Activated gamma-delta T cell (primary cell): ENCODE measurements around the gene ANKRD27.
"Not testable (repeated sequence)": the region's sequence is repeated elsewhere in the genome, so short reads cannot be mapped to it uniquely, and the experiment has no call there.

ENCODE experiments used
- DNase-seq: peaks from one replicate; lab custom pipeline; 2025; lab: John Stamatoyannopoulos, UW

ANKRD27 gene

DNA sequence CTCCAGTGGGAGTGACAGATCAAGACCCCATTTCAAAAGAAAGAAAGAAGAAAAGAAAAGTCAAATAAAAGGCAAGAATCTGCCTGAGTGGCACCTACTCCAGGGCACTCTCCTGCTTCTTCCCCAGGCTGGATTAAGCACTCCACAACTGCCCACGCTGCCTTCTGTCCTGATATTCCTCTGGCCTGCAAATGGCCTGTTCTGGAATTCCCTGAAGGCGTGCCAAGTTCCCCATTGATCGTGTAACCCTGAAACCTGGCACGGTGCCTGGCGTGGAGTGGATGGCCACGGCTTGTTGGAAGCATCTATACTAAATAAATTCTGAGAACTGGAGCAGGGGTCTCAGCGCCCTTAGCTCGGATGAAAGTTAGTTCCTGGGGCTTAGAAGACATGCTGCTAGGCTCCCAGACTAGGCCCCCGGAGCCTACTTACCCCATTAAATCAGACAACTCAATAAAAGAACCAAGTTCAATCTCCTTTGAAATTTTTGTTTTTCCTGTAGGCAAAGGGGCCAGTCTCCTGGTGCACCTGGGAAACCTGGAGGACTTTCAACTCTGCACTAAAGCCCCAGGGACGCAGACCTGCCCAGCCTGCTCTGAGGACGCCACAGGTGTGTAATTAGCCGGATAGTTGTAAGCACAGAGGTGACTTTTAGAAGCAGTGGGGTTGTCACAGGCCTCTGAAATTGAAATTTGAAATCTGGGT, 21.9 kb downstream of the ANKRD27 start:
- DNase-seq, result no peak

DNA sequence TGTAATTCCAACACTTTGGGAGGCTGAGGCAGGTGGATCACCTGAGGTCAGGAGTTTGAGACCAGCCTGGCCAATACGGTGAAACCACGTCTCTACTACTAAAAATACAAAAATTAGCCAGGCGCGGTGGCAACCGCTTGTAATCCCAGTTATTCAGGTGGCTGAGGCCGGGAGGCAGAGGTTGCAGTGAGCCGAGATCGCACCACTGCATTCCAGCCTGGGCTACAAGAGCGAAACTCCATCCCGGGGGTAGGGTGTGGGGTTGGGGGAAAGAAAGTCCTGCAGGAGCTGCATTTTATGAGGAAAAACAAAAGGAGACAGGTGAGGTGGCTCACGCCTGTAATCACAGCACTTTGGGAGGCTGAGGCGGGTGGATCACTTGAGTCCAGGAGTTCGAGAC, 22.6 kb downstream of the ANKRD27 start:
- DNase-seq, result not testable (repeated sequence)

DNA sequence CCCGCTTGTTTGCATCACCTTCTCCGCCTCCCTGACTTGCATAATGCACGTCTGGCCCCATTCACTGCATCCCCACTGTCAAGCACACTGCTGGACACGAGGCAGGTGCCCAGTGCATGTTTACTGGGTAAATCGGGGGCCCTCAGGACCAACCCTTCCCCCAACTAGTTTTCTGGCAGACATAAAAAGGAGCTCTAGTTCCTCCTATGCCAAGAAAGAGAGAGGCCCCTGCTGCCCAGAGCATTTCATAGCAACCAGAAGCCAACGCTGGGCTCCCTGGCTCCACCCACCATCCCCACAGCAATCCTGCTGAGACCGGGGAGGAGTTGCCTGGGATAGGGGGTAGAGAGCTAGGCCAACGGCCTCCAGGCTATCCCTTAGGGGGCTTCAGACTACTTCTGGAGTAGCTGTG, 23.2 kb downstream of the ANKRD27 start:
- DNase-seq, result no peak

DNA sequence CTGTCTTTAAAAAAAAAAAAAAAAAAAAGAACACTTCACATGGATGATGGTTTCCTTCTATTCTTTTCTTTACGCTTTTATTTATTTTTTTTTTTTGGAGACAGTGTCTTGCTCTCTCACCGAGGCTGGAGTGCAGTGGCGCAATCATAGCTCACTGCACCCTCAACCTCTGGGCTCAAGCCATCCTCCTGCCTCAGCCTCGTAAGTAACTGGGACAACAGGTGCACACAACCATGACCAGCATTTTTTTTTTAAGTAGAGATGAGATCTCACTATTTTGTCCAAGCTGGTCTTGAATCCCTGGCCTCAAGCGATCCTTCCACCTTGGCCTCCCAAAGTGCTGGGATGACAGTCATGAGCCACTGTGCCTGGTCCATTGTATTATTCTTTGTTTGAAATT, 24.3 kb downstream of the ANKRD27 start:
- no peak for DNase-seq

DNA sequence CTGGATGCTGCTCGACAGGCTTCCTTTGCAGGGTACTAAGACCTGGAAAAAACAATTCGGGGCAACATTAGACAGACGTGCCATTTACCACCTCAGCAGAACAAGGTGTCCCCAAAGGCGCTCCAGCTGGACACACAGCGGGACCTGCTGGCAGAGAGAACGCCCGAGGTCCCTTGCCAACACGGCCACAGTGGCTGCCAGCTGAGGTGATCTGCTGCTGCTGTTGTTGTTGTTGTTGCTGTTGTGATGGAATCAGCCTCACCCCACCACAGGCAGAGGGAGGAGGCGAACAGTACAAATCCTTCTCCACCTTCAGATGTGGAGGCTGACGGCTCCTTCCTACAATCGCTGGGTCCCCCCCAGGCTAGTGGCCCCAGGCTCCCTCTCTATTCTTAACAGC, 25.2 kb downstream of the ANKRD27 start:
- no peak for DNase-seq

DNA sequence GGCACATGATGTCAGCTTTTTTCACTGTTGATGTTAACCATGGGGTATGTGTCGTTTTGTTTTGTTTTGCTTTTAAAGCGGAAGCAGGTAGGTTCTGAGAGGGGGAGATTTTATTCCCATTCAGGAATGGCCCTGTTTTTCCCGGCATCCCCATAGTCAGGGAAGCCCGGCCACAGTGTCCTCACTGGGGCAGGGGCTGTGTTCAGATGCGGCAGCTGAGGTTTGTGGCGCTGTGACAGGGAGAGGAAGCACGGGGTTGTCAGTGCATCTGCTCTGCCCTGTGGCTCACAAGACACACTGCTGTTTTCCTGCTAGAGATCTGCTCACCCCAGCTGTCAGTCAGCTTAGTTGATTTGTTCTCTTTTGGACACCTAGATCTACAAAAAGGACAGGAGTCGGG, 27.6 kb downstream of the ANKRD27 start:
- DNase-seq, result no peak

DNA sequence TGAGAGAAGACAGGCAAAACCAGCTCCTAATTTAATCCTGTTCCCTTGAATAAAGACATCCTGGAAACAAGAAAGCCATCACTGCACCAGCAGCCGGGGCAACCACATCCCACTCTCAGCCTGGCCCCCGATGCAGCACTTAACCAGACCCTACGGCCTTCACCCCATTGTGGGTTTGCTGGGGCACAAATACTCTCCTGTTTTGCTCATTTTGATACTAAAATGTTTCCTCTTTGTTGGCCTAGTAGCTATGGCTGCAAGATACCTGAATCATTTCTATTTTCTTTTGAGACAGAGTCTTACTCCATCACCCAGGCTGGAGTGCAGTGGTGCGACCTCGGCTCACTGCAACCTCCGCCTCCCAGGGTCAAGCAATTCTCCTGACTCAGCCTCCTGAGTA, 28.4 kb downstream of the ANKRD27 start:
- DNase-seq, result no peak

DNA sequence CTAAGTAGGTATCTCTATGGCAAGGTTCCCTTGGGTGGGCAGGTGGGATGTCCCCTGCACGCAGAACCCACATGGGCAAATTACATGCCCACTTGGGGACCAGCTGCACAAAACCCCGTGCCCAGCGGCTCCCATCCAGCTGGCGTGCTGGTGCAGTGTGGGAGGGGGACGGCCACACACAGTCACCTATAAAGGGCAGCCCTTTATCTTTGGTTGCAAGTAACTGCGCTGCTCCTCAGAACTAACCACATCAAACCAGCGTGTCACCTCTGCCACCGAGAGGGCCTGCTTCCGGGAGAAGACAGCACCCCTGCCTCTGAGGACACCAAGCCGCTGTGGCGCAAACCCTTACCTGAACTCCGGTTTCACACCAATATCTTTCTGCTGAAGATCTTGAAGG, 32.2 kb downstream of the ANKRD27 start:
- DNase-seq, result no peak

DNA sequence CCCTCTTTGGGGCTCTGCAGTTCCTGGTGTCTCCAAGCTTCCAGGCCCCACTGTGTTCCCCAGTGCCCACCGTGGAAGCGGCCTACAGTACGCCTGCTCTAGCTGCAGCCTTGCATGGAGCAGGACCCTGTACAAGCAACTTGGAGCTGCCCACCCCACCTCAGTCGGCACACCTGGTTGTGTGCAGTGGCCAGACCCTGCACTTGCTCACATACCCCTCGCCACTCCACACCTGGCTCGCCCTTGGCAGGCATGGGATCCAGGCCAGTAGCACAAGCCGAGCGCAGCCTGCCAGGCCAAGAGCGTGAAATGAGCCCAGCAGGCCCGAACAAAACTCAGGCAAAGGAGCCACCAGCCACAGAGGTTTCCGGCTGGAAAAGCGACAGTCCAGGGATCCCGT, 36.4 kb downstream of the ANKRD27 start:
- DNase-seq, result no peak

DNA sequence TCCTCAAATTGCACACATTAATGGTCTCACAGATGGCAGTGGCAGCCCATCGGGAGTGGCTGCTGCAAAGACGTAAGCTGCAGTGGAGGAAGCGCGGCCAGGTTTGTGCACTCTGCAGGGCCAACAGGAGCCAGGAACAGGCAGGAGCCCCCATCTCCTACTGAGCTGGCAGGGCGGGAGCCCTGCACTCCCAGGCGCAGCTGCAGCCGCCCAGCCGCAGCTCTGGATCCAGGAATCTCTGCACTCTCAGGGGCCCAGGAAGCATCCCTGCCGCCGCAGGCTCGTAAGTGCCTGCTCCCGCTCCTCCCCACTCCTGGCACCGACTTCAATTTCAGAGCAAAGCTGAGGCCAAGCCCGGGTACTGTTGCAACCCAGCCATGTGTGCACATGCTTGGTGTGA, 37.5 kb downstream of the ANKRD27 start:
- no peak for DNase-seq

DNA sequence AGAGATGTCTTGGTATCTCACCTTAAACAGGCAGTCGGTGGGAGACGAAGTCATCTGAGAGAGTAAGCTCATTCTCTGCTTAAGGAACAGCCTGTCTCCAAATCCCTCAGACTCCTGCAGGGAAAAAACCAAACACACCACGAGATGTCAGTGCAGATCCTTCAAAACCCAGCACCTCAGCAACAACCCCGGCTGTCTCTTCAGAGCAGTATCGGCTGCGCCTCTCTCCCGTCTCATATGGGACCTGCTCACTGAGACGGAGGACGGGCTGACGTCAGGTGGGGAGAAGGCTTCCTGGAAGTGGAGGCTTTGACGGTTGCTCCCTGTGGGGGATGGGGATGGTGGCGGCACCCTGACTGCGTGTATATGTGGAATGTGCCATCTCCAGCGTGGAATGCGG, 43.6 kb downstream of the ANKRD27 start:
- DNase-seq, result no peak

DNA sequence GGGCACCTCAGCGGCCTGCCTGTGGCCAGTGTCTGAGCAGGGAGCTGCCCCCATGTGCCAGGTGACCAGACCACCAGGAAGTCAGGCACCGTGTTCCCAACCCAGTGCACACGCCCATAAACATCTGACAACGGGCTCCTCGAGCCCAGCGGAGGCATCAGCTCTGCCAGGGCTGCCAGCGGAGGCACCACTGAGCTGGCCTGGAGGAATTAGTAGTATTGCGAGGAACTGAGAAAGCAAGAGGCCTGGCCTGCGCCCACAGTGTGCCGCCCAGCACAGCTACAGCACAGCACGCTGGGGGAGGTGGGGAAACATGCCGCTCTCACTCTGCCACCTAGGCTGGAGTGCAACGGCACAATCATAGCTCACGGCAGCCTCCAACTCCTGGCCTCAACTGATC, 44.6 kb downstream of the ANKRD27 start:
- DNase-seq, result no peak

DNA sequence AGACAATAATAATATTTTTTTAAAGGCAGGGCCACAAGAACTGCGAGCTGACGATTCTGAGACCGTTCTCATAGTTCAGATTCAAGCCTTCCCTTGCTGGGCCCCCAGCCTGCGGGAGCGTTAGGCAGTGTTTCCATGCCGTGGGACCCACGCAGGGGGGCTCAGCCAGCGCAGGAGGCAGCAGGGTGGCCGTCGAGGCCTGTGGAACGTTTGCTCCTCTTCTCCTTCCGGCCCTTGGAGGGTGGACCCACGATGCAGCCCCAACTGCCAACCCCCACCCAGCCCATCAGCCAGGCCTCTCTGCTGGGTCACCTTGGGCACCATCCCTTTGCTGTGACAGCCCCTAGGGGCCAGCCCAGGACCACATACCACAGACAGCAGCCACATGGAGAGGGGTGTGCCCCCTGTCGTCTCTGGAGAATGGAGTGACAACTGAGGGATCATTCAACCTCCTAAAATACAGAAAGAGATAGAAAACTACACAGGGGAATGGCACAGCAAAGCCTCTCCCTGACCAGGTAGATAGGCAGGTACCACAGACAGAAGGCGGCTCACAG, 47.2 kb downstream of the ANKRD27 start:
- no peak for DNase-seq

DNA sequence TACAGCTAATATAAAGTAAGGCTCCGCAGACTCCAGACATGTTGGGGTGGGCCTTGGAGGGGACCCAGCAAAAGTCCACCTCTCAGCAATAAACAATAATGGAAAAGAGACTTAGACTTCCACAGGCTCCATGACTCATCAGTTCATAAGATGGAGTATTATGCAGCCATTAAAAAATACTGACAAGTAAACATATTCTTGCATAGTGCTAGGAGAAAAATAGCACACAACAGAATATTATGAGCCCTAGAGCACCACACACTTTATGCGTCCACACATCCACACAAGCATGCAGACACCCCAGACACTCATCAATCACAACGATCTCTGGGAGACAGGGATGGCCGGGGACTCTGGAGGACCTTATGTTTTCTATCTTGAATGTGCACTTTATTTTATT, 48.0 kb downstream of the ANKRD27 start:
- no peak for DNase-seq

DNA sequence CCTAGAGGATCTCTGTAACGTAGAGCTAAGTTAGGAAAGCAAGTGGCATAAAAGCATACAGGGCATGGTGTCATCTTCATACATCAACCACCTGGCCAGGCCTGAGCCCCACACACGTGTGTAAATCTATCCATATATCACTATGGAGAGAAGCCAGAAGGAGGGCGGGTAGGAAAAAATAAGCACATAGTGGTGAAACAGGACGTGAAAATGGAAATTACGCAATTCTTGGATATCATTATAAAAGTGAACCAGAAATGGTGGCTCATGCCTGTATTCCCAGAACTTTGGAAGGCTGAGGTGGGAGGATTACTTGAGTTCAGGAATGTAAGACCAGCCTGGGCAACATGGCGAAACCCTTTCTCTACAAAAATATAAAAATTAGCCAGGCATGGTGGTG, 50.6 kb downstream of the ANKRD27 start:
- DNase-seq, result no peak

DNA sequence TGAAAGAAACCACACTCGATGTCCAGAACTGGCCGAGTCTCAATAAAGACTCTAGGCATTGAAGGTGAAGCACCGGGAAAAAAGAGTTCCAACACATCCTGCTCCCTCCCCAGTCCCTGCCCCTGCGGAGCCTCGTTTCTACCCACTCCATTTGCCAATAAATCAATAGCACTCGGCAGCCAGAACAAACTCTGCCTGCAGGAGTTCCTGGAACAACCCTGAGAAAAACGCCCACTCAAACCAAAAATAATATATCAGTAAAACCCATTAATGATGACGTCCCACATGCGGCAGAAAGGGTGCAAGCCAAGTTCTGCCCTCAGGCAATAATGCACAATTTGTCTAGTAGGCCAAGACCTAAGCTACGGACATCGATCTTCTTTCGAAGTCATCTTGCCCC, 53.0 kb downstream of the ANKRD27 start:
- DNase-seq, result no peak

DNA sequence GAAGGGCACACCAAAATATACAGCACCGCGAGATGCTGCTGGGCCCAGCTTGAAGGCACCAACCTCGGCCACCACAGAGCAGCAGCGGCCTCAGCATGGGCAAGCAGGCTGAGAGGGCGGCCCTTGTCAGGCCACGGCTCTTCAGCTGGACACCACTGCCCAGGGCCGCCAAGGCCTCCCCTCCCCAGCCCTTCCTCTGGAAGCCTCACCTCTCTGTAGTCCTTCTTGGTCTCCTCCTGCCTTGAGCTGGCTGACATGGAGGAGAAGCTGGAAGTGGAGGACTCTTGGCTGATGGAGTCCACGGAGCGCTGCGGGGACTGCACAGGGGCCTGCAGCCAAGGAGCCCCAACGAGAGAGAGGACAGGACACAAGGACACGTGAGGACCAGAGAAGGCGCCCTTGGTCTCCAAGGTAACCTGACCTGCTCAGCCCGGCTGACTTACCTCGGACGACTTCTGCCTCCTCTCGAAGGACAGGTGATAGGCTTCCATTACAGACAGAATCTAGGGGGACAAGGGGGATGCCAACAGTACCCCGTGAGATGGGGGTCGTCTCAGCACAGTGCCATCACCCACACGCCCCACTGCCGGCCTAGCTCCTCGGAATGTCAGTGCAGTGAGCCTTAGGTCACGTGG, 55.8 kb downstream of the ANKRD27 start:
- DNase-seq, result no peak

DNA sequence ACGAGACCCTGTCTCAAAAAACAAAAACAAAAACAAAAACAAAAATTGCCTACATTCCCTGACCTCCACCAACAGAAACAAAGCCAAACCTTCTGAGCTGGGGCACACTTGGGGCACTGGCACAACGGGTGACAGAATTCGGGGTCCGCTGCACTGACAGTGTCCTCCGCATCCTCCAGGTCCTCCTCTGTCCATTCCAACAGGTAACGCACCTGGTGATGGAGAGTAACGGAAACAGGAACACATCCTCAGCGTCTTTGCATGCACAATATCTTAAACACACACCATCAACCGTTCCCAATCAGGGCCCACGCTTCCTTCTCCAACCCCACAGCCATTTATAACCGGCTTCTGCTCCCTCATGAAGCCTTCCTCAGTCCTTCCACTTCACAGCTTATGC, 59.4 kb downstream of the ANKRD27 start:
- DNase-seq, result no peak

DNA sequence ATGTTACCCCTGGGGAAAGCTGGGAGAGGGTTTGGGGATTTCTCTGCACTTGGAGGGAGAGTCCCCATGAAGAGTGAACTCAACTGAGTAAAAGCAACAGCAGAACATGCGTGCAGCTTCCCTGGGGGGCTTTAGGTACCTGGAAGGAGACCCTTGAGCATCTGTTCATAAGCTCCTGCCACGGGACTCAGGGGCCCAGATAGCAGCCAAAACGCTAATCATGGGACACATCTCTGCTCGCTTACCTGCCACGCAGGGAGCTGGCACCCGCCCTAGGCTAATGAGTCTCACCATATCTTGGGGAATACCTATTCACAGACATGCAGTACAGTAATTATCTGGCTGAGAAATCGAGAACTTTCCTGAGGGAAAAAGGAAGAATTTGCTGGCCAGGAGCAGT, 60.1 kb downstream of the ANKRD27 start:
- no peak for DNase-seq

DNA sequence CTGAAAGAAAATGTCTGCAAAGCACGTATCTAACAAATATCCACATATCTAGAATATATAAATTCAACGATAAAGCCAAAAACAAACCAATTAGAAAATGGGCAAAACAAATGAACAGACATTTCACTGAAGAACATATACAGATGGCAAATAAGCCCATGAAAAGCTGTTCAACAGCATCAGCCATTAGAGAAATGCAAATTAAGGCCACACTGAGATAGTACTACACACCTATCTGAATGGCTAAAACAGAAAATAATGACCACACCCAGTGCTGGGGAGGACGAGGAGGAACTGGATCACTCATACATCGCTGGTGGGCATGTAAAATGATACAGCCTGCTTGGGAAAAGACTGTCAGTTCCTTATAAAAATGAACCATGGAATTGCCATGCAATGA, 62.0 kb downstream of the ANKRD27 start:
- no peak for DNase-seq

DNA sequence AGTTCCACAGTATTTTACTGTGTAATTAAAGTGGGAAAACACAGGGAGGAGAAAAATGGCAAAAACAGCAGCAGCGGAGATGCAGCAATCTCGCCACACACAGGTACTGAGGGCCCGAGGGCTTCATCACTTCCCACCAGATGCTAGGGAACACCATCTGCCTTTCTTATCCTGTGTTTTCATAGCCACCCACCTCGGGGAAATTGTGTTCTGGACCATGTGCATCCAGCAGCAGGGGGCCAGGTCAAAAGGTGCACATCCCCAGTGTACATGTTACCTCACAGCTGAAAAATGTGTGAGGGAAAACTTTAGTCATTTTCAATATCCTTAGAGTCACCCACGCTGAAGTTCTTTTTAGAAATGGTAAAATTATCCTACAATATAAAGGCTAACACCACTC, 63.8 kb downstream of the ANKRD27 start:
- DNase-seq, result no peak

DNA sequence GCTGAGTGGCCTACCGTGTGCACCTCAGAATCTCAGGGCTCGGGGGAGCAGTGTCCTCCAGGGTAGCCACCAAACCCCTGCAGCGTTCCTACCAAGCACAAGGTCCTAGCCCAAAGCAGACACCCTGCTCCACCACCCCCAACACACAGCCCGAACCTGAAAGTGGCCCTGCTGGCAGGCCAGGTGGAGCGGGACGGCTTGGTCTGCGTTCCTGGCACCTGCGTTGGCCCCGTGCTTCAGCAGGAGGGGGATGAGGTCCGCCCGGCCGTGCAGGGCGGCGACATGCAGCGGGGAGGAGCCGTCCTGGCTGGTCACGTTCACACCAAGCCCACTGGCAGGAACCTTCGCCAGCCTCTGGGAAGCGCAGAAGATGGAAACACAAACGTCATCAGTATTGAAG, 67.5 kb downstream of the ANKRD27 start:
- no peak for DNase-seq

DNA sequence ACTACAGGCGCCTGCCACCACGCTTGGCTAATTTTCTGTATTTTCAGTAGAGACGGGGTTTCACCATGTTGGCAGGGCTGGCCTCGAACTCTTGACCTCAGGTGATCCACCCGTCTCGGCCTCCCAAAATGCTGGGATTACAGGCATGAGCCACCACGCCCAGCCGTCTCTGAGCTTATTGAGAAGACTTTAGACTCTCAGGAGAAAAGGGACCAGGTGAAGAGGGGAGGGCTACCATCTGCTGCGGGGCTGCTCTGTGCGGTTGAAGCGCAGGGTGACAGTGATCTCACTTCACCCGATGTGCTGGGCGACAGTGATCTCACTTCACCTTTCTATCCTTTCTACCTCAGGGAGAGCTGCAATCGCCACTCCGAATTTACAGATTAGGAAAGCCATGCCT, 68.7 kb downstream of the ANKRD27 start:
- DNase-seq, result no peak

DNA sequence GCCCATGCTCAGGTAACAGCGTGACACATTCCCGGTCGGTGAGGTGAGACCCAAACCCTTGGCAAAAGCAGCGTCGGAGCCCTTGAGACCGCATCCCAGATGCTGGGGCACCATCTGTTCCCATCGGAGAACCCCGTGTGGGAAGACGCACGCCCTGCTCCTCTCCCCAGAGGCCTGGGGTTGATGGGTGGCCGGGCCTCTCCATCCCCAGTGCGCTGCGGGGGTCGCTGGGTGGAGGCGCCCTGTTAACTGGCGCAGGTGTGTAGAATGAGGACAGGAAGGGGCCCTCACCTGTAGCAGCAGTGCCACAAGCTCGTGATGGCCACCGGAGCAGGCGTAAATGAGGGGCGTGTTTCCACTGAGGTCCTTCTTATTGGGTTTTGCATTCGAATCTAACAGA, 69.4 kb downstream of the ANKRD27 start:
- DNase-seq, result no peak
